Activated CD4-positive, alpha-beta memory T cell treated with anti-CD3 and anti-CD28 coated beads for 36 hours (primary cell): Measurements from ENCODE around the gene ACTRT3. TPM values are rescaled to one million over a fixed set of nuclear protein-coding genes. Genes with fewer than 3 reads are reported as not detected.

Source experiments
- CTCF ChIA-PET: fragments of 350-600 bp; sonication (Branson Sonifier 250); formaldehyde crosslinking; loops from one replicate; lab custom pipeline; 2021; ENCODE audit warnings: antibody characterized with exemption, inconsistent platforms; lab: Charles Lee
- POLR2A ChIA-PET: fragments of 350-600 bp; sonication (Branson Sonifier 250); formaldehyde crosslinking; loops from one replicate; lab custom pipeline; 2021; ENCODE audit warnings: antibody characterized with exemption; lab: Charles Lee
- DNase-seq: peaks from one replicate; pipeline ENCODE4 v3.0.0-alpha.2; 2020
- H3K27ac Mint-ChIP-seq: one replicate; pipeline ENCODE4 v1.8.0; 2021; ENCODE audit warnings: mixed read lengths
- H3K27me3 Mint-ChIP-seq: one replicate; pipeline ENCODE4 v1.8.0; 2021; ENCODE audit warnings: mixed read lengths
- H3K36me3 Mint-ChIP-seq: one replicate; pipeline ENCODE4 v1.8.0; 2021; ENCODE audit warnings: mixed read lengths
- H3K4me1 Mint-ChIP-seq: one replicate; pipeline ENCODE4 v1.8.0; 2021; ENCODE audit warnings: low read depth, mixed read lengths
- H3K4me3 Mint-ChIP-seq: one replicate; pipeline ENCODE4 v1.8.0; 2021; ENCODE audit warnings: mild to moderate bottlenecking, mixed read lengths
- H3K9me3 Mint-ChIP-seq: one replicate; pipeline ENCODE4 v1.8.0; 2021; ENCODE audit warnings: mixed read lengths
- intact Hi-C: fragments of 100-400 bp; cut with micrococcal nuclease; formaldehyde crosslinking; loops from one replicate; pipeline ENCODE4 v1.15.1; 2023
- total RNA-seq, 2 experiments: library from RNA; stranded (reverse); gene quantifications; one replicate each; pipeline ENCODE4 v1.2.3, GENCODE V29; 2021

Gene ACTRT3
- total RNA-seq, 2 experiments from 2014 or later, result 0.76 to 1.0 TPM

GRCh38 chr3:169771497-169772304 is 2.3 kb upstream of the ACTRT3 start:
- H3K4me3 Mint-ChIP-seq, result peak overlapping the region; percentile 96
- CTCF ChIA-PET, result interaction anchor here (0.7 to 2.1 kb wide), 3 partner anchors 9 to 198 kb away, joined by 3 to 22 read pairs (median 3); no protein-coding TSS in a partner anchor
- peak; percentile 60 for DNase-seq
- intact Hi-C loops, result loop anchor here (1.0 to 2.0 kb wide), 8 partner anchors 13 to 1689 kb away; partner anchors contain the start of genes EIF5A2, PRKCI, SEC62 and TNIK
- no peaks in the 10 kb centered on the region for H3K9me3 Mint-ChIP-seq
- H3K4me1 Mint-ChIP-seq, result peaks cover 33% of the 10 kb centered on the region
- peak overlapping the region; percentile 97 for H3K27ac Mint-ChIP-seq
- H3K27me3 Mint-ChIP-seq, result no peaks in the 10 kb centered on the region
- POLR2A ChIA-PET, result interaction anchor here (0.7 to 3.5 kb wide), 4 partner anchors 8 to 195 kb away, joined by 4 to 34 read pairs (median 8); partner anchors contain the start of genes SEC62 and TERC
- H3K36me3 Mint-ChIP-seq, result peaks cover 16% of the 10 kb centered on the region

GRCh38 chr3:169764882-169765612 is 4.3 kb downstream of the ACTRT3 start, which contains the start of gene TERC:
TERC (minus strand) TSS chr3:169765060.
- peaks cover 23% of the 10 kb centered on the region for H3K4me1 Mint-ChIP-seq
- no peaks in the 10 kb centered on the region for H3K27me3 Mint-ChIP-seq
- DNase-seq, result peak; percentile 95
- H3K27ac Mint-ChIP-seq, result peak within 1 kb of the TSS; percentile 99
- peaks cover 3% of the 10 kb centered on the region for H3K36me3 Mint-ChIP-seq
- intact Hi-C loops, result loop anchor here (1.0 to 10.0 kb wide), 8 partner anchors 8 to 660 kb away; partner anchors contain the start of genes GPR160, MYNN, PHC3 and PRKCI
- ChIA-PET CTCF (interaction anchor here (1.2 kb wide), 1 partner anchor 96 kb away, joined by 4 read pairs; no protein-coding TSS in a partner anchor), POLR2A (interaction anchor here (2.3 to 3.5 kb wide), 2 partner anchors 8 to 202 kb away, joined by 8 to 34 read pairs; partner anchors contain the start of genes MYNN and SEC62)
- H3K9me3 Mint-ChIP-seq, result peaks cover 2% of the 10 kb centered on the region
- H3K4me3 Mint-ChIP-seq, result peak within 1 kb of the TSS; percentile 96

GRCh38 chr3:169764312-169764881 is 5.0 kb downstream of the ACTRT3 start:
- Mint-ChIP-seq H3K36me3 (peaks cover 3% of the 10 kb centered on the region), H3K27ac (peak overlapping the region; percentile 99), H3K4me3 (peak overlapping the region; percentile 96), H3K4me1 (peaks cover 23% of the 10 kb centered on the region), H3K9me3 (peaks cover 2% of the 10 kb centered on the region), H3K27me3 (no peaks in the 10 kb centered on the region)
- POLR2A ChIA-PET, result interaction anchor here (0.6 to 3.5 kb wide), 3 partner anchors 9 to 202 kb away, joined by 4 to 34 read pairs (median 8); partner anchors contain the start of genes LRRC34, LRRIQ4, MYNN and SEC62
- intact Hi-C loops, result loop anchor here (2.0 to 10.0 kb wide), 5 partner anchors 202 to 660 kb away; partner anchors contain the start of genes GPR160, PHC3 and SEC62
- DNase-seq, result peak; percentile 80
- CTCF ChIA-PET, result interaction anchor here (0.8 to 4.3 kb wide), 4 partner anchors 8 to 203 kb away, joined by 3 to 22 read pairs (median 6); partner anchors contain the start of genes LRRC34, LRRIQ4, MYNN and SEC62

- H3K4me1 Mint-ChIP-seq, result peaks cover 36% of the 10 kb centered on the region
- H3K27me3 Mint-ChIP-seq, result no peaks in the 10 kb centered on the region
- CTCF ChIA-PET, result interaction anchor here (0.7 to 4.3 kb wide), 2 partner anchors 9 to 12 kb away, joined by 3 to 22 read pairs; partner anchors contain the start of genes ACTRT3 and MYNN
- POLR2A ChIA-PET, result no interaction called here
- no peak overlapping the region for H3K27ac Mint-ChIP-seq
- H3K4me3 Mint-ChIP-seq, result no peak overlapping the region
- DNase-seq, result no peak
- H3K36me3 Mint-ChIP-seq, result peaks cover 3% of the 10 kb centered on the region
- intact Hi-C loops, result loop anchor here (5.0 to 10.0 kb wide), 2 partner anchors 277 to 664 kb away; partner anchors contain the start of gene GPR160
- H3K9me3 Mint-ChIP-seq, result peaks cover 2% of the 10 kb centered on the region
Observed at GRCh38 chr3:169760479-169760878, 8.9 kb downstream of the ACTRT3 start.

GRCh38 chr3:169759256-169759655 is 10.1 kb downstream of the ACTRT3 start:
- ChIA-PET CTCF (no interaction called here), POLR2A (no interaction called here)
- no peak for DNase-seq
- Mint-ChIP-seq H3K27me3 (no peaks in the 10 kb centered on the region), H3K4me3 (peak overlapping the region; percentile 12), H3K9me3 (peaks cover 2% of the 10 kb centered on the region), H3K36me3 (peaks cover 2% of the 10 kb centered on the region), H3K27ac (peak overlapping the region; percentile 76), H3K4me1 (peaks cover 30% of the 10 kb centered on the region)
- intact Hi-C loops, result loop anchor here (1.0 to 2.0 kb wide), 3 partner anchors 14 to 297 kb away; partner anchors contain the start of gene MYNN

GRCh38 chr3:169758359-169758994 is 10.9 kb downstream of the ACTRT3 start:
- H3K36me3 Mint-ChIP-seq, result no peaks in the 10 kb centered on the region
- H3K9me3 Mint-ChIP-seq, result peaks cover 2% of the 10 kb centered on the region
- no peak overlapping the region for H3K4me3 Mint-ChIP-seq
- intact Hi-C loops, result loop anchor here (2.0 kb wide), 1 partner anchor 14 kb away; the partner anchor contains the start of gene MYNN
- peaks cover 22% of the 10 kb centered on the region for H3K4me1 Mint-ChIP-seq
- no peaks in the 10 kb centered on the region for H3K27me3 Mint-ChIP-seq
- ChIA-PET POLR2A (no interaction called here), CTCF (interaction anchor here (0.9 kb wide), 1 partner anchor 13 kb away, joined by 3 read pairs; no protein-coding TSS in a partner anchor)
- DNase-seq, result no peak
- peak overlapping the region; percentile 42 for H3K27ac Mint-ChIP-seq

- no peak for DNase-seq
- Mint-ChIP-seq H3K27ac (no peak overlapping the region), H3K9me3 (no peaks in the 10 kb centered on the region), H3K36me3 (no peaks in the 10 kb centered on the region), H3K4me1 (peaks cover 16% of the 10 kb centered on the region), H3K4me3 (no peak overlapping the region), H3K27me3 (peaks cover 2% of the 10 kb centered on the region)
- intact Hi-C loops, result no loop called here
- CTCF ChIA-PET, result no interaction called here
- POLR2A ChIA-PET, result no interaction called here
Observed at GRCh38 chr3:169755488-169755887, 13.9 kb downstream of the ACTRT3 start.

GRCh38 chr3:169754711-169755110 is 14.7 kb downstream of the ACTRT3 start:
- no peak overlapping the region for H3K4me3 Mint-ChIP-seq
- peaks cover 16% of the 10 kb centered on the region for H3K4me1 Mint-ChIP-seq
- no peaks in the 10 kb centered on the region for H3K9me3 Mint-ChIP-seq
- no peak for DNase-seq
- intact Hi-C loops, result no loop called here
- peaks cover 2% of the 10 kb centered on the region for H3K27me3 Mint-ChIP-seq
- no peak overlapping the region for H3K27ac Mint-ChIP-seq
- no peaks in the 10 kb centered on the region for H3K36me3 Mint-ChIP-seq
- ChIA-PET POLR2A (no interaction called here), CTCF (no interaction called here)

GRCh38 chr3:169751875-169752274 is 17.5 kb downstream of the ACTRT3 start:
- intact Hi-C loops, result no loop called here
- DNase-seq, result no peak
- no peaks in the 10 kb centered on the region for H3K36me3 Mint-ChIP-seq
- H3K4me3 Mint-ChIP-seq, result no peak overlapping the region
- peaks cover 13% of the 10 kb centered on the region for H3K27me3 Mint-ChIP-seq
- no peak overlapping the region for H3K27ac Mint-ChIP-seq
- peaks cover 9% of the 10 kb centered on the region for H3K4me1 Mint-ChIP-seq
- no peaks in the 10 kb centered on the region for H3K9me3 Mint-ChIP-seq
- CTCF ChIA-PET, result no interaction called here
- POLR2A ChIA-PET, result no interaction called here

- intact Hi-C loops, result no loop called here
- peaks cover 7% of the 10 kb centered on the region for H3K4me1 Mint-ChIP-seq
- peaks cover 20% of the 10 kb centered on the region for H3K27me3 Mint-ChIP-seq
- no peak for DNase-seq
- ChIA-PET POLR2A (no interaction called here), CTCF (no interaction called here)
- H3K4me3 Mint-ChIP-seq, result no peak overlapping the region
- no peaks in the 10 kb centered on the region for H3K36me3 Mint-ChIP-seq
- no peak overlapping the region for H3K27ac Mint-ChIP-seq
- H3K9me3 Mint-ChIP-seq, result no peaks in the 10 kb centered on the region
Observed at GRCh38 chr3:169750665-169751064, 18.7 kb downstream of the ACTRT3 start.

GRCh38 chr3:169748670-169749069 is 20.7 kb downstream of the ACTRT3 start:
- H3K4me3 Mint-ChIP-seq, result no peak overlapping the region
- intact Hi-C loops, result loop anchor here (10.0 kb wide), 1 partner anchor 184 kb away; no protein-coding TSS in a partner anchor
- peaks cover 20% of the 10 kb centered on the region for H3K27me3 Mint-ChIP-seq
- no peak for DNase-seq
- ChIA-PET POLR2A (no interaction called here), CTCF (no interaction called here)
- H3K9me3 Mint-ChIP-seq, result no peaks in the 10 kb centered on the region
- no peaks in the 10 kb centered on the region for H3K36me3 Mint-ChIP-seq
- no peak overlapping the region for H3K27ac Mint-ChIP-seq
- H3K4me1 Mint-ChIP-seq, result peaks cover 11% of the 10 kb centered on the region
